Measurements from ENCODE around the gene PLEKHA5. TPM values are rescaled to one million over a fixed set of nuclear protein-coding genes. Genes with fewer than 3 reads are reported as not detected.
"Not testable (repeated sequence)": the region's sequence is repeated elsewhere in the genome, so short reads cannot be mapped to it uniquely, and the experiment has no call there.

Gene PLEKHA5
- total RNA-seq, 1 donor from 2014 or later: 12.8 TPM

DNA sequence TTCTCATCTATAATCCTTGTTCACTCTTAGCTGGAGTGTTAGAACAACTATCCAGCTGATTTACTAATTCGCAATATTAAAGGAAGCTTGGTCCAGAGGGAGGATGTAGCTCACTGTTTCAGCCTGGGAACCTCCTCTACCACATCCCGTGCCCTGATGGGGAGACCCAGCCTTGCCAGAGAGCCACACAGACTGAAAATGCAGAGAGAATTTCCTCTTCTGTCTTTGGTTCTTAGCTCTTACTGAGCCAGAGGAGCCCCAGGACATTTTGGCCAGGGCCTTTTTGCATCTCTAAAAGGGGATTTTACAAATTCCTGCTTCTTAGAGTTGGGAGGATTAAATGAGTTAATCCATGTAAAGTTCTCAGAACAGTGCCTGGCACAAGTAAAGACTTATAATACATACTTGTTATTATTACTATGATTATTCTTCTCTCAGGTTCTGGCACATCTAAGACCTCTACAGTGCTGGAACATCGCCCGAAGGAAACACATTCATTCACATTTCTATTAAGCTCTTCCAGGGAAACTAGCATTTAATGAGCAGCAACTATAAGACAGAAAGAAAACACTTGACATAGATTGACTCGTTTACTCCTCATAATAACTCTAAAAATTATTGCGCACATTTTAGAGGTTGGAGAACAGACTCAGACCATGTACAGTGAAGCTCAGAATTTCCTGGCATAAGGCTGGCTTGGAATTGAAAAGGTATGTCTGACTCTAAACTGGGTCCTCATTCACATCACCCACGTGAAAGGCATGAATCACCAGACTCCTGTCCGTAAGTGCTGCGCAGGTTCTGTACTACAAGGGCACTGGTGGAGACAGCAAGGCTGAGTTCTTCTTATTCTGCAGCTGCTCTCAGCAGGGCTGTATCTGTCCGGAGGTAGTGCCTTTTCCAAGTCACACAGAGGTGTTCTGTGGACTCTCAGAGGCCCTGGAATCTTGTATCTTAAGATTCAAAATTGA is 282.0 kb downstream of the PLEKHA5 start:
- no peak for DNase-seq

DNA sequence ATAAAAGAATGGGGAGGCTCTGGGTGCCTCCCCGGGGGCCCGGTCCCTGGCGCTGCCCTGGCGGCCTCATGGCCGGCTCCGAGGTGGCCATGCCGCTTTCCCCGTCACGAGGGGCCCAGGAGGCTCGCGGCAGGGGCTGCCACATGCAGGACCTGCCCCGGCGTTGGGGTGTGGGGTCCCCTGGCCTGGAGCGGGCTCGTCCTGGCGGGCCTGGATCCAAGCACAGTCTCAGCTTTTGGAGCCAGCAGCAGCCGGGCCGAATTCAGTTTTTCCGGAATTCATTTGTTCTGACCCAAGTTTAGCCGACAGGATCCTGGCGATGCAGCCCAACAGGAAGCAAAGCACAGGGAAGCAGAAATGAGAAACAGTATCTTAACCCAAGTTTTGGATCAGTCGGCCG is 283.3 kb downstream of the PLEKHA5 start:
- no peak for DNase-seq

DNA sequence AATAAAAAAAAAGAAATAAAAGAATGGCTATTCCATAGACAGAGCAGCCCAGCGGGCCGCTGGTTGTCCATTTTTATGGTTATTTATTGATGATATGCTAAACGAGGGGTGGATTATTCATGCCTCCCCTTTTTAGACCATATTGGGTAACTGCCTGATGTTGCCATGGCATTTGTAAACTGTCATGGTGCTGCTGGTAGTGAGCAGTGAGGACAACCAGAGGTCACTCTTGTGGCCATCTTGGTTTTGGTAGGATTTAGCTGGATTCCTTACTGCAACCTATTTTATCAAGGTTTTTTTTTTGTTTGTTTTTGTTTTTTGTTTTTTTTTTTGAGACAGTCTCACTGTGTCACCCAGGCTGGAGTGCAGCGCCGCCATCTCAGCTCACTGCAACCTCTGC is 284.0 kb downstream of the PLEKHA5 start:
- not testable (repeated sequence) for DNase-seq

DNA sequence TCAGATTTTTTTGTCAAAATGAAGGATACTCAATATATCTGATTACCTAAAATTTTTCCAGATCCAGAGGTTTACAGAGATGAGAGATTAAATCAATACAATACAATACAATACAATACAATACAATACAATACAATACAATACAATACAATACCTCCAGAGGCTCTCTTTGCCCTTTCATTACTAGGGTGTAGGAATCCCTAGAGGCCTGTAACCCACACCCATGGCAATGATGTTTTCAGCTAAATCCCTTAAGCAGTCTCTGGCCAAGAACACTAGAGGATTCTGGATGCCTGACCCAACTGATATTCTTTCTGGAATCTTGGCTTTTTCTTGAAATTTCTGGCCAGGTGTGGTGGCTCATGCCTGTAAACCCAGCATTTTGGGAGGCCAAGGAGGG is 286.0 kb downstream of the PLEKHA5 start:
- no peak for DNase-seq

DNA sequence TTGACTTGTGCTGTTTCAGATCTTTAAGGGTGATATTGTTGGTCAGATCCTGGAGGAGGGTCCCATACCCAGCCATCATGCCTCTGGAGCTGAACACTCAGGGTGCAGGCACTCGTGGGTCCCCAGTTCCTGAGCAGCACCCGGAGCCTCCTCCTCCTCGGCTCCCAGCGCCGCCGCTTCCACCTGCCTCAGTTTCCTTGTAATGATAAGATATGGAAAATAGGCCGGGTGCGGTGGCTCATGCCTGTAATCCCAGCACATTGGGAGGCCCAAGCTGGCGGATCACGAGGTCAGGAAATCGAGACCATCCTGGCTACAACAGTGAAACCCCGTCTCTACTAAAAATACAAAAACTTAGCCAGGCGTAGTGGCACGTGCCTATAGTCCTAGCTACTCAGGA is 289.6 kb downstream of the PLEKHA5 start:
- DNase-seq: no peak

DNA sequence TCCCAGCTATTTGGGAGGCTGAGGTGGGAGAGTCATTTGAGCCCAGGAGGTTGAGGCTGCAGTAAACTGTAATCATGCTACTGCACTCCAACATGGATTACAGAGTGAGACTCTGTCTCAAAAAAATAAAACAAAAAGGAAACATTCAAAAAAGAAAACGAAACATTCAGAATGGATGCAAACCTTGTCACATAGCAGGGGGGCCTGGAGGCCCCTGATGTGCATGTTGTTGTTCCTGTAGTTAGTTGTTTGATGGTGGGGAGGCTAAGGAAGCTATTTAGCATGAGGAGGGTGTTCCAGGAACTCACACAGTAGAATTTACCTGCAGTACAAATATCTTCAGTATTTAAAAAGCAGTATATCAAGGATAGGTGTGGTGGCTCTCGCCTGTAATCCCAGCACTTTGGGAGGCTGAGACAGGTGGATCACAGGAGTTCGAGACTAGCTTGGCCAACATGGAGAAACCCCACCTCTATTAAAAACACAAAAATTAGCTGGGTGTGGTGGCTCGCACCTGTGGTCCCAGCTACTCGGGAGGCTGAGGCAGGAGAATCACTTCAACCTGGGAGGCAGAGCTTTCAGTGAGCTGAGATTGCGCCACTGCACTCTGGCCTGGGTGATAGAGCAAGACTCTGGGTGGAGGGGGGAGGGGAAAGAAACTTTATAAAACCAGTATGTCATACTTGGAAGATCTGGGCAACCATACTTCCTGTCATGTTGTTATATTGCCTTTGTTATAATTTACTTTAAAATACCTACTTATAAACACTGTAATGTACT is 292.2 kb downstream of the PLEKHA5 start:
- no peak for DNase-seq

DNA sequence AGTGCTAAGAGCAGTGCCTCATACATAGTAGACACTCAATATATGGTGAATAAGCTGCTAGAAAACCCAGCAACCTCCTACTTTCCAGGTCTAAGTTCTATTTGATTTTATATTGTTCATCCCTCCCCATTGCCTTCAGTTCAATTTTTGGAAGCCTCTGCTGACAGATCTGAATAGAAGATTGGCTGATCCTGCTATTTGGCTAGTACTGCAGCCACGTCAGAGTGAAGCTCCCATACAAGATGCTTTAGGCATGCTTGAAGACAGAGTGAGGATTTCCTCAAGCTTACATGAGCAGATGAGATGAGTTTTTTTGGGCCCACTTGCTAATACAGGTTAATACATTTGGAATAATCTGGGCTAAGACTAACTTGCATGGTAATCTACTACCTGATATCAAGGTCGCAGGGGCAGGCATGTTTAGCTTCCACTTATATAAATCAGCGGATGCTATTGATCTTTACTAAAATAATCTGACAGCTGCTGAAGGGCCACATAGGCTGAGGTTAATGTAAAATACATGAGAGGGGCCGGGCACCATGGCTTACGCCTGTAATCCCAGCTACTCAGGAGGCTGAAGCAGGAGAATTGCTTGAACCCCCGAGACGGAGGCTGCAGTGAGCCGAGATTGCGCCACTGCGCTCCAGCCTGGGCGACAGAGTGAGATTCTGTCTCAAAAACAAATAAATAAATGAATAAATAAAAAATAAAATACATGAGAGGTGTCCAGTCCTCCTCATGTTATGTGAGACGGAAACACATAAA is 293.8 kb downstream of the PLEKHA5 start:
- no peak for DNase-seq

Measured in dermis blood vessel endothelial cell (primary cell).